RPMI8226 (cell line): Measurements from ENCODE around the gene ITPRID1.
A peak's percentile ranks its signal among the peaks of the same experiment; 100 is the strongest.
"Not testable (repeated sequence)": the region's sequence is repeated elsewhere in the genome, so short reads cannot be mapped to it uniquely, and the experiment has no call there.

Experiments used
- DNase-seq: peaks from one replicate; pipeline ENCODE4 v3.0.0-alpha.2; 2015

ITPRID1 gene

GRCh38 chr7:31517513-31517912 lies 3.6 kb downstream of the ITPRID1 start:
- DNase-seq, result no peak

DNA sequence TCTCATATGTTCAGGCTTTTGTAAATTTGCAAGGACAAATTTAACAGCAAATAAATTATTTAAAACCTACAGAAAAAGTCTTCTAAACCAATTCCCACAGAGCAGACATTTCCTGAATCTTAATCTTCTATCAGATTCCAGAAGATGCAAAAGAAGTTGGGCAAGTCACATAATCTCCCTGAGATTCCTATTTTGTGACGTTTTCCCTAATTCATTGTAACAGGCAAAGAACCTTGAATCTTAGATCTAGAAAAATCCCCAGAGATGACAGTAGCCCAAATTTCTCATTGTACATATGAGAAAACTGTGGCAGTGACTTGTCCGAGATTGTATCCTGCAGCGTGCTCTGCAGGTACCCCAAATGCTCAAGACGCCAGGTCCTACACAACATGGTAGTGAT lies 4.9 kb downstream of the ITPRID1 start:
- no peak for DNase-seq

GRCh38 chr7:31521336-31522010 lies 7.6 kb downstream of the ITPRID1 start:
- DNase-seq, result no peak

DNA sequence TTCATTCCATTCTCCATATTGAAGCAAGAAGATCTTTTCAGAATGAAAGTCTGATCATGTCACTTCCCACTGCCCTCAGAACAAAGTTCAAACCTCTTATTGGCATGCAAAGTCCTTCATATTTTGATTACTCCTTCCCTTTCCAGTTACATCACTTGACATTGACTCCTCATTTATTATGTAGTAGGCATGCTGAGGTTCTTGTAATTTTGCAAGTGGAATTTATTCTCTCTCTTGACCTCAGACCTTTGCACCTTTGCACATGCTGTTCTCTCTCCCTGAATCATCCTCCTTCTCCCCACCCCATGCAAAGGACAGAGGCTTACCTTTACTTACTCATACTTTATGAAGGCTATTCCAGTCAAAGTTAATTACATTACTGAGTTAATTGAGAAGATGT lies 13.0 kb downstream of the ITPRID1 start:
- DNase-seq, result no peak

- no peak for DNase-seq
Measured at GRCh38 chr7:31529103-31529502, 15.2 kb downstream of the ITPRID1 start.

GRCh38 chr7:31540651-31541185 lies 26.8 kb downstream of the ITPRID1 start:
- not testable (repeated sequence) for DNase-seq

DNA sequence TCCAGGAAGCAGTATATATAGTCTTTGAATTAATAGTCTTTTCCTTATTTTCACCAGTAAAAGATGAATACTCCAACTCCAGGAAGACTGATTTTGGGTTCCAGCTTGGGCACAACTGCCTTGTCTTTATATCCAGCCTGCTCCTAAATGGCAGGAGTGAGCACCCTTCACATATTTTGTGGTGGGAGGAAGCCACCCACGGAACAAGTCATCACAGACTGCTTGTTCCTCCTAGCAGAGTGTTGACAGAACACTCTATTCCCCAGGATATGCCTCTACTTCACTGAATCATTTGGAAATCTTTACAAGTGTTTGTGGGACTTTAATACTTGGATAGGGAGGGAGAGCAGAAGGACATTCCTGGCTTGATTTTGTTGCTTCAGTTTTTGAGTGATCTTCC lies 31.7 kb downstream of the ITPRID1 start:
- no peak for DNase-seq

DNA sequence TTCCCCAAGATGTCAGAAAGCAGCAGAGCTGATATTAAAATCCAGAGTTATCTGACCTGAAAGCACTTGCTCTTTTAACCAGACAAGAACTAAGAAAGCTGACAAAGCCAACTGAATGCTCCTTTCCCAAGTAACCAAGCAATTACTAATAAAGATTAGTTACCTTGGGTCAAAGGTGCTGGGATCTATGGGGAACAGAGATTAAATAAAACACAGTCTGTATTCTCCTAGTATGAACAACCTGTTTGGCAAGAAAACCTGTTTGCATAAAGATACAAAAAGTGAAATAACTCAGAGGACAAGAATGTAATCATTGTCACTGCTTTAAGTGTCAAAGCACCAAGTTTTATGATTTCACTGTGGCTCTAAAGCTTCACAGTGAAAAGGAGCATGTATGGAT lies 35.7 kb downstream of the ITPRID1 start:
- no peak for DNase-seq

GRCh38 chr7:31550432-31550831 lies 36.5 kb downstream of the ITPRID1 start:
- no peak for DNase-seq

- no peak for DNase-seq
Measured at GRCh38 chr7:31553661-31554081, 39.8 kb downstream of the ITPRID1 start.

DNA sequence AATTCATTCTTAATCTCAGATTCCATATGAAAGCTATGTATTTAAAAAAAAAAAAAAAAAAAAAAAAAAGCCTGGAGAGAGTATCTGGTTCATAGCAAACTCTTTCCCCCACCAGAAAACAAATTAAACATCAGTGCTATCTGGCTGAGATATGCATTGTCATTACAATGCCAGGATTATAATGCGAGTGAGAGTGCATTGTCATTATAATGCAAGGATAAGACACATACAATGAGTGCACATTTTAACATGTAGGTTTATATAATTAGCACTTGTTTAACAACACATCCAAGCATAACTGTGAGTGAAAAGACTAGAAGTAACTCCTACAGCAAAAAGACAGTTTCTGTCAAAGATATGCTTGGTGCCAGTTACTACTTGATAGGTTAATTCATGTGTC lies 48.1 kb downstream of the ITPRID1 start:
- DNase-seq, result no peak

- no peak for DNase-seq
Measured at GRCh38 chr7:31563522-31563921, 49.6 kb downstream of the ITPRID1 start.

GRCh38 chr7:31563951-31564350 lies 50.1 kb downstream of the ITPRID1 start:
- no peak for DNase-seq

DNA sequence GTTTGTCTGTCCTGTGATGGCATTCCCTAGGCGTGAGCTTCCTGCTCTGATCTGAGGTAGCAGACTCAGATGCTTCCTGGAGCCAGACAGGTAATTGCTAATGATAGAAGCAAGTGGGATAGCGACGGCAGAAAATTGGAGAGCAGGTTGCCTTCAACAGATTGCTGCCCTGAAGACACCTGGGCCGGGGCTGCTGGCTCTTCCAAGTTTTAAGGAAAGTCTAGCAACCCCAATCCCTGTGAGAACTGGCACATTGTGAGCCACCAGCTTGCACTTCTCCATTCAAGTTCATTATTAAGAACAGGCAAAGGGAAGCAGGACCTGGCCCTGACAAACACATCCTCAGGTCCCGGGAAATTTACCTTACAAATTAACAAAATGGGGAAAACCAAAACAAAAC lies 50.8 kb downstream of the ITPRID1 start:
- DNase-seq, result no peak

DNA sequence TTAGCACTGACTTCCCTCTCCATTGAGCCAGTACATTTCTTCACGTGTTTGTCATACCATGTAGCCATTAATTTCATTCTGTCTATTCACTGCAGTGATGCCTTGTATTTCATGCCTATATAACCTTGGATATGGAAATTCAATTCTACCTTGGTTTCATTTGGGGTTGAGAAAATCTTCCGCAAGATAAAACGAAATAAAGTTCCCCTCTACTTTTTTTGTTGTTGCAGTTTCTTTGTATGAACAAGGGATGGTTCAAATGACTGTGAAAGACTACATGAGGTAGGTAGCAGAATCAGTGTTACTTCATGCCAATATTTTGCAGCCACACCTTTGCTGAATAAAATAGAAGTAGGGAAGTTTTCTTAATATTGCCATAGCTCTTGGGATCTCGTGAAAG lies 55.6 kb downstream of the ITPRID1 start:
- DNase-seq, result no peak

DNA sequence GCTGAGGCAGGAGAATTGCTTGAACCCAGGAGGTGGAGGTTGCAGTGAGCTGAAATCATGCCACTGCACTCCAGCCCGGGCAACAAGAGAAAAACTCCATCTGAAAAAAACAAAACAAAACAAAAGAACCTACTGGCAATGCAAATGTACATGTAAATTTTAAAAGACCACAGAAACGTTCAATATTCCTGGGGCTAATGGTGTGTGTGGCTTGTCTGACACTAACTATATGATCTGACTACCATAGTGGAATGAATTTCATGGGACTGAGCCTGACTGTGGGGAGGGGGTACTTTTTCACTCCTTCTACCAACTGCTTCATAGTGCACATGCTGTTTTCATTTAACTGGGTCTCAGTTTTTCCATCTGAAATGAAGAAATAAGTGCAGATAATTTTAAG lies 69.6 kb downstream of the ITPRID1 start:
- no peak for DNase-seq

- DNase-seq, result no peak
Measured at GRCh38 chr7:31583942-31584341, 70.1 kb downstream of the ITPRID1 start.

DNA sequence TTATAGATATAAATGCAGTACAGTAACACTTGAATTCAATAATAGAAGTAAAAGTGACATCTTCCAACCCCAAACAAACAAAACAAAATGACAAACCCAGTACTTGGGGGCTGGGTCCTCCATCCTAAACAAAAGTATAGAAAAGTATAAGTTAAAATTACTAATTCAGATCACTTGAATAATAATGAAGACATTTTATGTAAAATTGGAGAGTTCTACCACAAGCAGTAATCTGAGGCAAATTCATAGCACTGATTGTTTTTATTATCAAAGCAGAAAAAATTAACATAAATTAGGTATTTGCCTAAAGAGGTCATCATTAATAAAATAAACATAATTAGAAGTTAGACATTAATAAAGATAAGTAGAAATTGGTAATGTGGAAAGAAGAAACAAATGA lies 81.5 kb downstream of the ITPRID1 start:
- no peak for DNase-seq

DNA sequence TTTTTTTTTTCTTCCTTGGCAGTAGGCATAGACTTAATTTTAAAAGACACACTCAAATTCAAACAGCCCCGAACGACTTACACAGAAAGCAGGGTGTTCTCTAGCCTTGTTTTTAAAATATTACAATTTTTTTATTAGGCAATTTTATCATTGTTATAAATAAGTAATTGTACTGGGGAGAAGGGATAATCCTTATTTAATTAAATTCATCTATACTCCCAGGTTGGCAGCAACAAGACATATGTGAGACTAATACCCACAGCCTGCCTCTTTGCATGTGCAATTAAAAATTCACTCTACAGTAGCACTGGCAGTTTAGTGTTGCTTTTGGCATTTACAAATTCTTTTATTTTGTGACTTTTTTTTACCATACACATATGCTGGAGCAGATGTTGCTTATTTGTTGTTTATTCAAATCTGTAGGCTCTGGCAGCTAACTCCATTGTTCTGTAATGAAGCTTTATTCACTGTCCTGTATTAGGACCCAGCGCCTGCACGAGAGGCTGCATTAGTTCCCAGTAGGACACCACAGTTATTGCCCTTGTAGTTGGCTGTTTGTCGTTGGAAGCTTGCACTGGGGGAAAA lies 88.2 kb downstream of the ITPRID1 start:
- no peak for DNase-seq

- no peak for DNase-seq
Measured at GRCh38 chr7:31603046-31603445, 89.2 kb downstream of the ITPRID1 start.

DNA sequence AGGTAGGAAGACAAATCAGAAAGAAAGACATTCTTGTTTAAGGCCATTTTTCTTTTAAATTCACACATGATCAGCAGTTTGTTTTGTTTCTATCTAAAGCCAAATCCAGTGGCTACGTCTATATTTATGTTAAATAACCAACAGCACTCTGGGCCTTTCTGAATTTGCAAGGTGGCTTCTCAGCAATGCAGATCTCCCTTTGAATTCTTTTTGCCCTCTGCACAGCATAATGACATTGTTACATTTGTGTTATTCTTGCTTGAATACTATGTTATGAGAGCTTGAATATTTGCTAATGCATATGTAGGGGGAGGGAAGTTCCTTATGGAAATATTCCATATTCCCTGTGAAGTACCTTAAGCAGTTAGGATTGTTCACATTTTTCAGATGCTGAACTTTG lies 99.7 kb downstream of the ITPRID1 start:
- DNase-seq, result no peak

DNA sequence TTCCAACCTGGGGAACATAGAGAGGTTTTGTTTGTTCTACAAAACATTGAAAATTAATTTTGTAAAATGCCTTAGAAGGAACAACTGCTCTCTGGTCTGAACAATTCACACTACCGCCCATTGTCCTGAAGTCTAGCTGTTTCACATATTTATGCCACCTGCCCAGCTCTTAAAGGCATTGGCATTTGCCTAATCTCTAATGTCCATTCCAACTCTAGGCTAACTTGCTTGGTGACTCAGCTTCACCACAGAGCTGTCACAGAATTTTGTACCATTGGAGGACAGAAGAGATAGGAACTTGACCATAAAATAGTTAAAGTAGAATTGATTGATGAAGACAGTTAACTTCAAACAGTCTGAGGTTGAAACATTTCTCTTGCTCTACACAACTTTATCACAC lies 119.6 kb downstream of the ITPRID1 start:
- DNase-seq, result no peak

GRCh38 chr7:31633894-31634494 lies 120.1 kb downstream of the ITPRID1 start:
- peak; percentile 51 for DNase-seq

DNA sequence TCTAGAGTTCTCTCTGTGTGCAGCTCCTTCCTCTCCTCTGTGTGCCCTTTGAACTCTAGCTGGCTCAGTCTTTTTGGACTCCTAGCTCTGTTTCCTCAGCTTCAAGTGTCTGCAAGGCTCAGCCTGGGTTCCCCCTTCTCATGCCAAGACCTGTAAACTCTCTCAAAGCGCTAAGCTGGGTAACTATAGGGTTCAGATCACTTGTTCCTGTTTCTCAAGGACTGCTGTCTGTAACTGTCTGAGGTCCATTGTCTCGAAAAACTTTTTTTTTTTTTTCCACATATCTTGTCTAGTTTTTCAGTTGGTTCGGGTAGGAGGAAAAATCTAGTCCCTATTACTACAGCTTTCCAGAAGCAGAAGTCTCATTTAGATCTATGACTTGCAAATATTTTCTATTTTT lies 126.5 kb downstream of the ITPRID1 start:
- DNase-seq, result no peak
